Fibroblast of skin of scalp (primary cell): ENCODE results near the gene GRHL1.
"Not testable (repeated sequence)": the region's sequence is repeated elsewhere in the genome, so short reads cannot be mapped to it uniquely, and the experiment has no call there.

Experiments used
- DNase-seq: peaks from one replicate; pipeline ENCODE4 v3.0.0-alpha.2; 2013

The GRHL1 gene

GRCh38 chr2:10009811-10010781, 58.6 kb downstream of the GRHL1 start:
- DNase-seq, result peak; percentile 14

DNA sequence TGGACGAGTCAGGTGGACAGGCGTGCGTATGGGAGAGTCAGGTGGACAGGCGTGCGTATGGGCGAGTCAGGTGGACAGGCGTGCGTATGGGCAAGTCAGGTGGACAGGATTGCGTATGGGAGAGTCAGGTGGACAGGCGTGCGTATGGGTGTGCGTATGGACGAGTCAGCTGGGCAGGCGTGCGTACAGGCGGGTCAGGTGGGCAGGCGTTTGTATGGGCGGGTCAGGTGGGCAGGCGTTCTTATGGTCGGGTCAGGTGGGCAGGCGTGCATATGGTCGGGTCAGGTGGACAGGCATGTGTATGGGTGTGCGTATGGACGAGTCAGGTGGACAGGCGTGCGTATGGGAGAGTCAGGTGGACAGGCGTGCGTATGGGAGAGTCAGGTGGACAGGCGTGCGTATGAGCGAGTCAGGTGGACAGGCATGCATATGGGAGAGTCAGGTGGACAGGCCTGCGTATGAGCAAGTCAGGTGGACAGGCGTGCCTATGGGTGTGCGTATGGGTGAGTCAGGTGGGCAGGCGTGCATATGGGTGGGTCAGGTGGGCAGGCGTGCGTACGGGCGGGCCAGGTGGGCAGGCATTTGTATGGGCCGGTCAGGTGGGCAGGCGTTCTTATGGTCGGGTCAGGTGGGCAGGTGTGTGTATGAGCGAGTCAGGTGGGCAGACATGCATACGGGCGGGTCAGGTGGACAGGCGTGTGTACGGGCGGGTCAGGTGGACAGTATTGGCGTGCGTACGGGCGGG, 59.5 kb downstream of the GRHL1 start:
- not testable (repeated sequence) for DNase-seq

DNA sequence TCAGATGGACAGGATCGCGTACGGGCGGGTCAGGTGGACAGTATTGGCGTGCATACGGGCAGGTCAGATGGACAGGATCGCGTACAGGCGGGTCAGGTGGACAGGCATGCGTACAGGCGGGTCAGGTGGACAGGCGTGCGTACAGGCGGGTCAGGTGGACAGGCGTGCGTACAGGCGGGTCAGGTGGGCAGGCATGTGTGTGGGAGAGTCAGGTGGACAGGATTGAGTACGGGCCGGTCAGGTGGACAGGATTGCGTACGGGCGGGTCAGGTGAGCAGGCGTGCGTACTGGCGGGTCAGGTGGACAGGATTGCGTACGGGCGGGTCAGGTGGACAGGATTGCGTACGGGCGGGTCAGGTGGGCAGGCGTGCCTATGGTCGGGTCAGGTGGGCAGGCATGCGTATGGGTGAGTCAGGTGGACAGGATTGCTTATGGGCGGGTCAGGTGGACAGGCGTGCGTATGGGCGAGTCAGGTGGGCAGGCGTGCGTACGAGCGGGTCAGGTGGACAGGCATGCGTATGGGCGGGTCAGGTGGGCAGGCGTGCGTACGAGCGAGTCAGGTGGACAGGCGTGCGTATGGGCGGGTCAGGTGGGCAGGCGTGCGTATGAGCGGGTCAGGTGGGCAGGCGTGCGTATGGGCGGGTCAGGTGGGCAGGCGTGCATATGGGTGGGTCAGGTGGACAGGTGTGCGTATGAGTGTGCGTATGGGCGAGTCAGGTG, 60.3 kb downstream of the GRHL1 start:
- not testable (repeated sequence) for DNase-seq

GRCh38 chr2:10012366-10012962, 61.0 kb downstream of the GRHL1 start:
- DNase-seq, result not testable (repeated sequence)

DNA sequence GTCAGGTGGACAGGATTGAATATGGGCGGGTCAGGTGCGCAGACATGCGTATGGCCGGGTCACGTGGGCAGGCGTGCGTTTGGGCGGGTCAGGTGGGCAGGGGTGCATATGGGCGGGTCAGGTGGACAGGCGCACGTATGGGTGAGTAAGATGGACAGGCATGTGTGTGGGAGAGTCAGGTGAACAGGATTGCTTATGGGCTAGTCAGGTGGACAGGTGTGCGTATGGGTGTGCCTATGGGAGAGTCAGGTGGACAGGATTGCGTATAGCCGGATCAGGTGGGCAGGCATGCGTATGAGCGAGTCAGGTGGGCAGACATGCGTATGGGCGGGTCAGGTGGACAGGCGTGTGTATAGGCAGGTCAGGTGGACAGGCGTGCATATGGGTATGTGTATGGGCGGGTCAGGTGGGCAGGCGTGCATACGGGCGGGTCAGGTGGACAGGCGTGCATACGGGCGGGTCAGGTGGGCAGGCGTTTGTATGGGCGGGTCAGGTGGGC, 61.5 kb downstream of the GRHL1 start:
- DNase-seq, result no peak

GRCh38 chr2:10013651-10014417, 62.3 kb downstream of the GRHL1 start:
- DNase-seq, result not testable (repeated sequence)

GRCh38 chr2:10014418-10015190, 63.1 kb downstream of the GRHL1 start:
- DNase-seq, result no peak

DNA sequence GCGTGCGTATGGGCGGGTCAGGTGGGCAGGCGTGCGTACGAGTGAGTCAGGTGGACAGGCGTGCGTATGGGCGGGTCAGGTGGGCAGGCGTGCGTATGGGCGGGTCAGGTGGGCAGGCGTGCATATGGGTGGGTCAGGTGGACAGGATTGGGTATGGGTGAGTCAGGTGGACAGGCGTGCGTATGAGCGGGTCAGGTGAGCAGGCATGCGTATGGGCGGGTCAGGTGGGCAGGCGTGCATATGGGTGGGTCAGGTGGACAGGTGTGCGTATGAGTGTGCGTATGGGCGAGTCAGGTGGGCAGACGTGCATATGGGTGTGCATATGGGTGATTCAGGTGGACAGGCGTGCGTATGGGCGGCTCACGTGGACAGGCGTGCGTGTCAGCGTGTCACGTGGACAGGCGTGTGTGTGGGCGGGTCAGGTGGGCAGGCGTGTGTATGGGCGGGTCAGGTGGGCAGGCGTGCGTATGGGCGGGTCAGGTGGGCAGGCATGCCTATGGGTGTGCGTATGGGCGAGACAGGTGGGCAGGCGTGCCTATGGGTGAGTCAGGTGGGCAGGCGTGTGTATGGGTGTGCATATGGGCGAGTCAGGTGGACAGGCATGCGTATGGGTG, 64.0 kb downstream of the GRHL1 start:
- not testable (repeated sequence) for DNase-seq

- DNase-seq, result no peak
Observed at GRCh38 chr2:10016001-10016801, 64.7 kb downstream of the GRHL1 start.

- DNase-seq, result no peak
Observed at GRCh38 chr2:10016802-10017258, 65.3 kb downstream of the GRHL1 start.

DNA sequence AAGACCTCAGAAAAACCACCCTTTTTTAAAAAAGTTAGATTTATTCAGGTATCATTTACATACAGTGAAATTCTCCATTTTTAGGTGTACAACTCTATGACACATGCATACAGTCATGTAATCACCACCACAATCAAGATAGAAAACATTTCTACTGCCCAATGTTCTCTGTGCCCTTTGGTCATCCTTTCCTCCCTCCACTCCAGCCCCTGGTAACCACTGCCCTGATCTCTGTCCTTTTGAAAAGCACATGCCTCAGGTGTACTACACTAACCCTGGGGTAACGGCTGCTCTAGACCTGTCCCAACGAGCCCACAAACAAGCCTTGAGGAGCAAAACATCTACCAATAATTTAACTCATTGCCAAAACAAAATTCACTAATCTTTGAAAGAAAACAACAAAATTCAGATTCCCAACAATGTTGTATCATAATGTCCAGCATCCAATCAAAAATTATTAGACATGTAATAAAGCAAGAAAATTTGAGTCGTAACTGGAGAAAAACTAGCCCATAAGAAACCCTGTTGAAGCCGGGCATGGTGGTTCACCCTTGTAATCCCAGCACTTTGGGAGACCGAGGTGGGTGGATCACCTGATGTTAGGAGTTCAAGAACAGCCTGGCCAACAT, 65.9 kb downstream of the GRHL1 start:
- no peak for DNase-seq

DNA sequence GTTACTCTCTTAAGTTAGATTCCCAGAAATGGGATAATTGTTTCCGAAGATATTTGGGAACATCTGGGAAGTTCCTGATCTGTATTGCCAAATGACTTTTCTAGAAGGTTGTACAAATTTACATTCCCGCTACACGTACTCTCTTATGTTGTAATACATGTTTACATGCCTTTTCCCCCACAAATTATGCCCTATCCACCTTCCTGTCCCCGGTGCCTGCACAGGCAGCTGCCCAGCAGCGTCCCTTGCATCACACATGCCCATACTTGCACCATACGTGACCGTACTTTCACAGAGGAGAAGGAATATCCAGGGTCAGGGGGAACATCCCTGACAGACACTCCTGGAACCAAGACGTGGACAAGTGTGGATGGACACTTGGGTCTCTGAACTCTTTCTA, 67.7 kb downstream of the GRHL1 start:
- DNase-seq, result no peak

GRCh38 chr2:10019602-10020400, 68.3 kb downstream of the GRHL1 start:
- DNase-seq, result no peak

GRCh38 chr2:10022041-10022421, 70.5 kb downstream of the GRHL1 start:
- no peak for DNase-seq

- no peak for DNase-seq
Observed at GRCh38 chr2:10022445-10022844, 71.0 kb downstream of the GRHL1 start.

DNA sequence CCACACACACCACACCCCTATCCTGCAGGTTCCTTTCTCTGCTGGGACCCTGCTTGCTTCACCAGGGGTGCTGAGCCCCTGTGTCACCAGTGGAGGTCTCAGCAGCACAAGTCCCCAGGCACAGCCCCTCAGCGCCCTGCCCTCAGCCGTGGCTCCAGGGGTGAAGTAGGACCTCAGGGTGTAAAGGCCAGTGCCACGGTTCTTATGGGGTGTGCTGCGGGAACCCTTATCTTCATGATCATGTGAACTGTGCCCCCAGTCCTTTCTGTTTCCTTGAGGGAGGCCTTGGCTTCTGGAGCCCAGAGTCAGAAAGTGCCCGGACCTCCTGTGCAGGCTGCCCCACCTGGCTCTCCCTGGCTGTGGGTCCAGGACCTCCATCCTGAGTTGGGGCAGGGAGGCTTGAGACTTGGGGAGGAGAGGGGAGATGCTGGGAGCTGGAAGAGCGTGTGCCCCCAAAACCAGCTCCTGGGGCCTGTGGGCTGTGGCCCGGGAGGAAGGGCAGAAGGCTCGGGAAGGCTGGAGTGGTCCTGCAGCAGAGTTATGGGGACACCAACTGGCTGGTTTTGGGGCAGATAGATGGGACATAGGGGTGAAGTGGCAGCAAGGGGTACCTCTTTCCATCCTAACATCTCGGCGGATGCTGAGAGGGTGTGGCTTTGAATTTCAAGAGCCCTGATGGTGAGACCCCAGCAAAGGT, 71.6 kb downstream of the GRHL1 start:
- DNase-seq, result no peak

- DNase-seq, result no peak
Observed at GRCh38 chr2:10026940-10027569, 75.6 kb downstream of the GRHL1 start.
